ENCODE data around the gene BCR.

BCR gene

DNA sequence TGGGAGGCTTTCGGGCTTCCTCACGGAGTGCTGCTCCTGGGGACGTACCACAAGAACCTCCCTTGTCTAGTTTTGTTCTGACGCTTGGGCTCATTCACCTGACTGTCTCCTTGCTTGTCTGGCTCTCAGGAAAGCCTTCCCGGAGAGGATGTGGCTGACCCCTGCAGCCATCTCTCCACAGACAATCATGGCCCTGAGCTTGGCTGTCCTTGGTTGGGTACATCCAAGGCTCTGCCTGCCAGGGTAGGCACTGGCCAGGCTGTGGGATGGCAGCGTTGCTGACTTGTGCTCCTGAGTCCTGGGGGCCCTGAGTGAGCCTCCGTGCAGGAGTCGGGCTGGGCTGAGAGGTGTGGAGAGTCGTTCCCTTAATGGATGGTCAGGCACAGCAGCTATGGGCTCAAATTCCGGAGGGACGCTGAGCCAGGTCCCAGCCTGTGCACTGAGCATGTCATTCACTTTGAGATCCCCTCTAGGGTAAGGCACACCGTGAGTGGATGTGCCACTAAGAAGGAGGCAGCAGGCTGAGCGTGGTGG is 32.8 kb downstream of the BCR start:
- TF ChIP-seq CTCF (IDR thresholded peaks at IDR 0.05; ENCODE audit: borderline replicate concordance, insufficient read depth, low read depth, low read length), result no peak
- H3K4me3 ChIP-seq (ENCODE audit: low read depth, low read length), result no peak overlapping the region

GRCh38 chr22:23213581-23214334 is 33.4 kb downstream of the BCR start:
- no peak overlapping the region for H3K4me3 ChIP-seq (ENCODE audit: low read depth, low read length)
- TF ChIP-seq CTCF (IDR thresholded peaks at IDR 0.05; ENCODE audit: borderline replicate concordance, insufficient read depth, low read depth, low read length), result no peak

- H3K4me3 ChIP-seq (ENCODE audit: low read depth, low read length), result no peak overlapping the region
- no peak for TF ChIP-seq CTCF (IDR thresholded peaks at IDR 0.05; ENCODE audit: borderline replicate concordance, insufficient read depth, low read depth, low read length)
Observed at GRCh38 chr22:23214398-23214797, 34.1 kb downstream of the BCR start.

- no peak for TF ChIP-seq CTCF (IDR thresholded peaks at IDR 0.05; ENCODE audit: borderline replicate concordance, insufficient read depth, low read depth, low read length)
- H3K4me3 ChIP-seq (ENCODE audit: low read depth, low read length), result no peak overlapping the region
Observed at GRCh38 chr22:23215294-23216241, 35.3 kb downstream of the BCR start.

- TF ChIP-seq CTCF (IDR thresholded peaks at IDR 0.05; ENCODE audit: borderline replicate concordance, insufficient read depth, low read depth, low read length), result no peak
- no peak overlapping the region for H3K4me3 ChIP-seq (ENCODE audit: low read depth, low read length)
Observed at GRCh38 chr22:23216461-23217170, 36.3 kb downstream of the BCR start.

DNA sequence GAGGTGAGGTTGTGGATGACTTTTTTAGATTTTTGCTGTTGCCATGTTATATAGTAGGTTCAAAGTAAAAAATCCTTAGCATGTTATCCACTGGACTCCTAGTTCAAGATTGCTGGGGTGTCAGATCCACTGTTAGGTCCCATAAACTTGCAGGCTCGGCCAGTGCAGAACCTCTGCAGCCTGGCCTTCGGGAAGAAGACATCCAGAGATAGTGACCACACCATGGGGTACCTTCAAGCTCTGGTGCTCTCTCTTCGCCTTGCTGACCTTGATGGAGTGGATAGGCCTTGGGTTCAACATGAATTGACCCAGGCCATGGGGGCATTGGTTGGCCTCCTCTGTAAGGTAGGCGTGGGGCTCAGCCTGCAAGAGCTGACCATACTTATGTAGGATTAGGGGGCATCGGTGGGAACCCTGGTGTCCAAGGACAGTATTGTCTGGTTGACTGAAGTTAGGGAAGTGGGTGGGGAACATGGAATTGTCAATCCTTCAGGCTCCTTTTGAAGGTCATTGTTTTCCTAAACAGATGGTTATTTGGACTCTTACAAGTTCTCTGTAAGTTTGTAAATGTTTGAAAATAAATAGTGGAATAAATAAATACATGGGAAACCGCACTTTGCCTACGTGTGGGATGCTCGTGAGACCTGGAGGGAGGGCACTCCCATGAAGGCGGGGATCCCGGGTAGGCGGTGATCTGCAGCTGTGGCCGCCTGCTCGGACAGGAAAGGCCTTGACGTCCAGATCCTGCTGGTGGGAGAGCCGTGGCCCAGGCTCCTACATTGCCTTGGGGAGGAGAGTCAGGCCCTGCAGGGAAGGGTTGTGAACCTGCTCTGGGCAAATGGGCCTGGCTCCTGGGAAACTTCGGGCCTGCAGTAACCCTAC is 37.1 kb downstream of the BCR start:
- no peak for TF ChIP-seq CTCF (IDR thresholded peaks at IDR 0.05; ENCODE audit: borderline replicate concordance, insufficient read depth, low read depth, low read length)
- H3K4me3 ChIP-seq (ENCODE audit: low read depth, low read length), result no peak overlapping the region
